ENCODE results near the gene SCYGR4. TPM values are rescaled to one million over a fixed set of nuclear protein-coding genes. Genes with fewer than 3 reads are reported as not detected.

The SCYGR4 gene
- polyA plus RNA-seq, 1 donor from 2014 or later, result not detected

GRCh38 chr2:227570615-227571014 lies 46.7 kb upstream of the SCYGR4 start:
- H2AFZ ChIP-seq (ENCODE audit: low read depth, low read length), result no peak overlapping the region
- H3K9me3 ChIP-seq (ENCODE audit: low read length), result no peaks in the 10 kb centered on the region
- no peaks in the 10 kb centered on the region for H4K20me1 ChIP-seq (ENCODE audit: insufficient read depth)
- no peaks in the 10 kb centered on the region for H3K9me2 ChIP-seq (ENCODE audit: insufficient read depth, low read length)
- H3K36me3 ChIP-seq (ENCODE audit: insufficient read depth, low read length), result no peaks in the 10 kb centered on the region
- no peaks in the 10 kb centered on the region for H3K79me2 ChIP-seq (replicated peaks; ENCODE audit: insufficient read depth, low read length)
- H3K9ac ChIP-seq (ENCODE audit: low read length), result no peak overlapping the region
- H3K4me2 ChIP-seq (ENCODE audit: low read length), result no peak overlapping the region
- H3K27me3 ChIP-seq (ENCODE audit: insufficient read depth, low read depth, low read length), result no peaks in the 10 kb centered on the region
- H3F3A ChIP-seq (ENCODE audit: insufficient read depth, low read length, poor library complexity, severe bottlenecking), result no peaks in the 10 kb centered on the region
- H3K27ac ChIP-seq (ENCODE audit: low read length), result no peak overlapping the region
- no peak overlapping the region for H3K4me3 ChIP-seq (ENCODE audit: low read length)
- TF ChIP-seq EZH2 (IDR thresholded peaks at IDR 0.05; ENCODE audit: borderline replicate concordance, insufficient read depth, low read length, poor library complexity, severe bottlenecking) (no peak), EP300 (conservative IDR thresholded peaks at IDR 0.05; ENCODE audit: poor library complexity, severe bottlenecking) (no peak), CTCF (IDR thresholded peaks at IDR 0.05; ENCODE audit: poor library complexity, severe bottlenecking) (no peak), REST (IDR thresholded peaks at IDR 0.05; ENCODE audit: borderline replicate concordance) (no peak), RAD21 (conservative IDR thresholded peaks at IDR 0.05) (no peak), POLR2AphosphoS5 (IDR thresholded peaks at IDR 0.05) (no peak), MXI1 (conservative IDR thresholded peaks at IDR 0.05; ENCODE audit: poor library complexity, severe bottlenecking) (no peak), SMC3 (conservative IDR thresholded peaks at IDR 0.05; ENCODE audit: poor library complexity) (no peak), TAF1 (IDR thresholded peaks at IDR 0.05; ENCODE audit: low read depth) (no peak)

GRCh38 chr2:227576110-227576509 lies 41.2 kb upstream of the SCYGR4 start:
- TF ChIP-seq MXI1 (conservative IDR thresholded peaks at IDR 0.05; ENCODE audit: poor library complexity, severe bottlenecking) (no peak), RAD21 (conservative IDR thresholded peaks at IDR 0.05) (no peak), EP300 (conservative IDR thresholded peaks at IDR 0.05; ENCODE audit: poor library complexity, severe bottlenecking) (no peak), CTCF (IDR thresholded peaks at IDR 0.05; ENCODE audit: poor library complexity, severe bottlenecking) (no peak), SMC3 (conservative IDR thresholded peaks at IDR 0.05; ENCODE audit: poor library complexity) (no peak), TAF1 (IDR thresholded peaks at IDR 0.05; ENCODE audit: low read depth) (no peak), REST (IDR thresholded peaks at IDR 0.05; ENCODE audit: borderline replicate concordance) (no peak), POLR2AphosphoS5 (IDR thresholded peaks at IDR 0.05) (no peak), EZH2 (IDR thresholded peaks at IDR 0.05; ENCODE audit: borderline replicate concordance, insufficient read depth, low read length, poor library complexity, severe bottlenecking) (no peak)
- Histone ChIP-seq H3F3A (ENCODE audit: insufficient read depth, low read length, poor library complexity, severe bottlenecking) (no peaks in the 10 kb centered on the region), H3K4me2 (ENCODE audit: low read length) (no peak overlapping the region), H3K36me3 (ENCODE audit: insufficient read depth, low read length) (no peaks in the 10 kb centered on the region), H3K27ac (ENCODE audit: low read length) (no peak overlapping the region), H3K4me3 (ENCODE audit: low read length) (no peak overlapping the region), H3K27me3 (ENCODE audit: insufficient read depth, low read depth, low read length) (no peaks in the 10 kb centered on the region), H2AFZ (ENCODE audit: low read depth, low read length) (no peak overlapping the region), H3K9ac (ENCODE audit: low read length) (no peak overlapping the region), H3K79me2 (replicated peaks; ENCODE audit: insufficient read depth, low read length) (no peaks in the 10 kb centered on the region), H4K20me1 (ENCODE audit: insufficient read depth) (no peaks in the 10 kb centered on the region), H3K9me2 (ENCODE audit: insufficient read depth, low read length) (no peaks in the 10 kb centered on the region), H3K9me3 (ENCODE audit: low read length) (no peaks in the 10 kb centered on the region)
